K562 (cell line): Measurements from ENCODE around the gene NR6A1. TPM values are rescaled to one million over a fixed set of nuclear protein-coding genes. Genes with fewer than 3 reads are reported as not detected.

Experiments
- ATAC-seq: fragments of 200-7000 bp; cut with Tn5 transposase; 3 replicates; pipeline ENCODE4 v1.9.1; 2020; ENCODE audit warnings: moderate library complexity
- BruUV-seq: library from RNA; stranded (reverse); fragments of 400-500 nt; replicated peaks from 2 replicates; lab custom pipeline; 2021; lab: Mats Ljungman, UMichigan
- CTCF ChIA-PET: fragments of 300-600 bp; formaldehyde crosslinking; extraction: SDS; loops from one replicate; lab custom pipeline; 2021; ENCODE audit warnings: low intra/inter-chr PET ratio; lab: Yijun Ruan, JAX
- POLR2A ChIA-PET: fragments of 300-600, 350-650 bp; sonication (Branson Sonifier 250); formaldehyde crosslinking; extraction: SDS; loops from one replicate; lab custom pipeline; 2021; ENCODE audit warnings: antibody characterized with exemption, inconsistent platforms; lab: Yijun Ruan, JAX
- DNase-seq, 4 experiments: peaks; one replicate each; pipeline versions ENCODE4 v3.0.0 to v3.0.0-alpha.2; 2011 to 2018; ENCODE audit warnings: low spot score in 3 of 4, mixed read lengths in 3 of 4; ENCODE audit errors: extremely low read depth in 1 of 4
- FAIRE-seq: peaks from 2 replicates; lab custom pipeline; 2011; peaks lifted over from hg19 to GRCh38; lab: Jason Lieb, UNC
- H2AFZ ChIP-seq: 2 replicates; pipeline ENCODE4 v1.6.0; 2011; ENCODE audit warnings: low read depth, low read length, control low read depth, inconsistent platforms
- H3K27ac ChIP-seq: fragments of 200-600 bp; 3 replicates; pipeline ENCODE4 v1.8.0; 2011; ENCODE audit warnings: low read depth, mild to moderate bottlenecking, control low read depth, inconsistent platforms, low read length, moderate library complexity, mixed read lengths; ENCODE audit errors: extremely low read depth
- H3K27me3 ChIP-seq, 2 experiments: fragments of 300-600 bp in 1 of 2; 2 replicates in 1 of 2; 3 replicates in 1 of 2; pipeline versions ENCODE4 v1.6.0 to v1.8.0; 2011; ENCODE audit warnings: inconsistent platforms in 2 of 2, low read length in 2 of 2, mild to moderate bottlenecking in 1 of 2, mixed read lengths in 1 of 2, moderate library complexity in 1 of 2; ENCODE audit not compliant: control insufficient read depth in 2 of 2, insufficient read depth in 2 of 2
- H3K36me3 ChIP-seq: fragments of 300-600 bp; 3 replicates; pipeline ENCODE4 v1.8.0; 2011; ENCODE audit warnings: mild to moderate bottlenecking, low read length, inconsistent platforms; ENCODE audit not compliant: control insufficient read depth, insufficient read depth
- H3K4me1 ChIP-seq, 2 experiments: fragments of 200-600 bp in 1 of 2; replicated peaks in 1 of 2; 2 replicates in 1 of 2; 3 replicates in 1 of 2; pipeline versions ENCODE4 v1.5.1 to v1.8.0; 2011; ENCODE audit warnings: inconsistent platforms in 2 of 2, low read length in 2 of 2, mild to moderate bottlenecking in 1 of 2, mixed read lengths in 1 of 2, moderate library complexity in 1 of 2; ENCODE audit not compliant: control insufficient read depth in 2 of 2, insufficient read depth in 2 of 2
- H3K4me2 ChIP-seq: 2 replicates; pipeline ENCODE4 v1.6.1; 2011; ENCODE audit warnings: low read length, control low read depth, inconsistent platforms, mixed read lengths; ENCODE audit not compliant: insufficient read depth
- H3K4me3 ChIP-seq: fragments of 200-600 bp; sonication (generic), shearing (Covaris generic); 2 replicates; pipeline ENCODE4 v1.5.1; 2016; ENCODE audit warnings: control low read depth, inconsistent platforms
- H3K79me2 ChIP-seq: fragments of 200-600 bp; 3 replicates; pipeline ENCODE4 v1.8.0; 2011; ENCODE audit warnings: low read length, inconsistent platforms; ENCODE audit not compliant: control insufficient read depth, insufficient read depth
- H3K9ac ChIP-seq, 2 experiments: 2 replicates each; pipeline versions ENCODE4 v1.6.0 to v1.6.1; 2011; ENCODE audit warnings: low read depth in 2 of 2, low read length in 2 of 2, control low read depth in 1 of 2, inconsistent platforms in 1 of 2, mild to moderate bottlenecking in 1 of 2, mixed read lengths in 1 of 2; ENCODE audit not compliant: insufficient read depth in 1 of 2
- H3K9me1 ChIP-seq: one replicate; pipeline ENCODE4 v1.6.0; 2011; ENCODE audit warnings: inconsistent platforms, mild to moderate bottlenecking, low read length, moderate library complexity; ENCODE audit not compliant: control insufficient read depth, insufficient read depth
- H3K9me3 ChIP-seq: replicated peaks from 2 replicates; pipeline ENCODE4 v1.5.1; 2011; ENCODE audit warnings: low read depth, low read length, inconsistent platforms; ENCODE audit not compliant: control insufficient read depth, insufficient read depth
- H4K20me1 ChIP-seq: replicated peaks from 2 replicates; pipeline ENCODE4 v1.6.1; 2011; ENCODE audit warnings: low read length, inconsistent platforms, mixed read lengths; ENCODE audit not compliant: control insufficient read depth, insufficient read depth
- ARHGAP35 ChIP-seq: fragments of 450-650 bp; IDR thresholded peaks from 2 replicates; pipeline ENCODE4 v1.6.1; 2018; ENCODE audit not compliant: partially characterized antibody
- BDP1 ChIP-seq: IDR thresholded peaks from 3 replicates; pipeline ENCODE4 v1.6.1; 2011; ENCODE audit not compliant: insufficient read length, insufficient read depth
- E2F3 ChIP-seq: fragments of 250-450 bp; sonication (Bioruptor Pico); IDR thresholded peaks from 2 replicates; pipeline ENCODE4 v1.4.0; 2020; ENCODE audit warnings: mild to moderate bottlenecking
- E2F4 ChIP-seq: sonication (generic); formaldehyde crosslinking; IDR thresholded peaks from 2 replicates; pipeline ENCODE4 v1.8.0; 2022; ENCODE audit warnings: mild to moderate bottlenecking, low read depth, missing genetic modification reagents
- EP300 ChIP-seq: IDR thresholded peaks from 2 replicates; pipeline ENCODE4 v1.6.1; 2012; ENCODE audit warnings: low read length, improper control_type of control experiment
- GTF2A2 ChIP-seq: IDR thresholded peaks from 2 replicates; pipeline ENCODE4 v1.6.1; 2016; ENCODE audit warnings: mild to moderate bottlenecking, missing genetic modification characterization, missing compliant biosample characterization
- HDAC8 ChIP-seq: fragments of 450-650 bp; IDR thresholded peaks from 2 replicates; pipeline ENCODE4 v1.6.1; 2016; ENCODE audit warnings: mild to moderate bottlenecking, missing genetic modification characterization, moderate library complexity, missing compliant biosample characterization
- MTF1 ChIP-seq: fragments of 250-450 bp; sonication (Bioruptor Pico); IDR thresholded peaks from 2 replicates; pipeline ENCODE4 v1.9.0; 2021; ENCODE audit warnings: moderate library complexity, mild to moderate bottlenecking, inconsistent platforms, borderline replicate concordance
- NONO ChIP-seq, 2 experiments: fragments of 200-400 bp in 1 of 2; fragments of 450-650 bp in 1 of 2; formaldehyde crosslinking in 1 of 2; IDR thresholded peaks; 2 replicates each; pipeline ENCODE4 v1.6.1; 2017; ENCODE audit warnings: low read depth in 2 of 2, mild to moderate bottlenecking in 2 of 2, moderate library complexity in 2 of 2, low read length in 1 of 2
- RBM39 ChIP-seq: fragments of 200-400 bp; formaldehyde crosslinking; optimal IDR thresholded peaks from 2 replicates; pipeline ENCODE3; 2018; ENCODE audit warnings: low read depth, low read length
- TAL1 ChIP-seq: fragments of 450-650 bp; IDR thresholded peaks from 2 replicates; pipeline ENCODE4 v1.6.1; 2016; ENCODE audit warnings: mild to moderate bottlenecking
- TRIM24 ChIP-seq, 2 experiments: fragments of 450-650 bp; IDR thresholded peaks; 2 replicates each; pipeline ENCODE4 v1.6.1; 2016
- ZBTB9 ChIP-seq: fragments of 450-650 bp; formaldehyde crosslinking; IDR thresholded peaks from 2 replicates; pipeline ENCODE4 v1.4.0; 2020; ENCODE audit warnings: mild to moderate bottlenecking, moderate library complexity
- ZNF584 ChIP-seq: fragments of 200-800 bp; sonication (Bioruptor generic); IDR thresholded peaks from 2 replicates; pipeline ENCODE4 v1.6.1; 2016; ENCODE audit warnings: low read depth, mild to moderate bottlenecking, missing genetic modification characterization, missing compliant biosample characterization
- ZNF707 ChIP-seq: fragments of 250-450 bp; sonication (Bioruptor Pico); conservative IDR thresholded peaks from 2 replicates; pipeline ENCODE4 v1.8.0; 2022; ENCODE audit warnings: inconsistent platforms, mild to moderate bottlenecking, moderate library complexity
- ZNF75A ChIP-seq: fragments of 450-650 bp; formaldehyde crosslinking; IDR thresholded peaks from 2 replicates; pipeline ENCODE4 v1.4.0; 2020; ENCODE audit warnings: mild to moderate bottlenecking
- whole genome bisulfite sequencing: fragments of 100-300 bp; shearing (Covaris generic); methylation state at CpG from one replicate; pipeline ENCODE4 v1.1.6; 2016; ENCODE audit warnings: low coverage, mixed read lengths; ENCODE audit not compliant: insufficient coverage; ENCODE audit errors: missing lambda C conversion rate; 5-methylcytosine and 5-hydroxymethylcytosine counted together
- in situ Hi-C: fragments of 300-500 bp; cut with MboI; formaldehyde crosslinking; loops from 4 replicates; pipeline ENCODE4 v1.15.0; 2018; ENCODE audit warnings: inconsistent platforms, mixed read lengths
- intact Hi-C: fragments of 100-400 bp; cut with micrococcal nuclease; formaldehyde crosslinking; loops from 2 replicates; pipeline ENCODE4 v1.14.2; 2022
- polyA plus RNA-seq, 8 experiments: library from polyadenylated mRNA; depleted of rRNA in 4 of 8; stranded (reverse) in 5 of 8; unstranded in 3 of 8; fragments of >200 nt; fragmentation: Nextera tagmentation in 2 of 8; fragmentation: Illumina TruSeq in 1 of 8; extraction: Ambion mirVana in 2 of 8; extraction: Trizol in 1 of 8; gene quantifications; 2 replicates each; pipeline versions ENCODE4 v1.2.1 to v1.2.3, GENCODE V29; 2011 to 2014; ENCODE audit warnings: inconsistent platforms in 1 of 8, missing spikeins in 1 of 8
- total RNA-seq, 7 experiments: library from RNA; depleted of rRNA in 6 of 7; stranded (reverse); fragments of >200 nt in 6 of 7; fragmentation: Illumina TruSeq in 2 of 7; extraction: Trizol in 2 of 7; gene quantifications; 2 replicates each; pipeline versions ENCODE4 v1.2.1 to v1.2.3, GENCODE V29; 2011 to 2021; ENCODE audit warnings: low replicate concordance in 1 of 7
- TF ChIP-seq, protein P1 (sequence below): fragments of 450-650 bp; IDR thresholded peaks from 2 replicates; pipeline ENCODE4 v1.6.1; 2017; ENCODE audit warnings: antibody characterized with exemption, mild to moderate bottlenecking

NR6A1 gene
- total and polyA plus RNA-seq, 9 of the 15 experiments (the other 6 are each of a cell fraction or from before 2014, with no cell fraction given): 9.7 to 55.4 (median 28.3) TPM

GRCh38 chr9:124486778-124487259, 284.3 kb downstream of the NR6A1 start:
- BruUV-seq: no TSS peak
- Histone ChIP-seq H3K9ac (no peak overlapping the region), H3K9me3 (no peaks in the 10 kb centered on the region), H3K4me1 (peaks cover 0 to 31% of the 10 kb centered on the region in 2 experiments; a peak in 2 of 5 replicates), H3K79me2 (no peaks in the 10 kb centered on the region), H3K36me3 (no peaks in the 10 kb centered on the region), H3K4me3 (no peak overlapping the region), H4K20me1 (peaks cover 21% of the 10 kb centered on the region; the same call in 1 of the 2 replicates), H3K27ac (no peak overlapping the region), H3K4me2 (no peak overlapping the region), H3K27me3 (peaks cover 33 to 77% of the 10 kb centered on the region in 2 experiments), H2AFZ (no peak overlapping the region), H3K9me1 (no peaks in the 10 kb centered on the region)
- ChIA-PET CTCF (no interaction called here), POLR2A (interaction anchor here (0.6 kb wide), 1 partner anchor 32 kb away, joined by 3 read pairs; no protein-coding TSS in a partner anchor)
- WGBS: under 1% methylated on average over 13 of the region's 17 CpGs
- in situ Hi-C loops (no loop called here), intact Hi-C loops (no loop called here)
- ATAC-seq (no peak), FAIRE-seq (no peak), DNase-seq (no peak)
- TF ChIP-seq RBM39 (no peak), E2F4 (CRISPR knock-in tag) (no peak), EP300 (no peak), MTF1 (no peak), ZBTB9 (CRISPR knock-in tag) (no peak), ZNF707 (CRISPR knock-in tag) (no peak), BDP1 (no peak), TAL1 (no peak), ZNF75A (CRISPR knock-in tag) (no peak), E2F3 (CRISPR knock-in tag) (no peak), HDAC8 (no peak), ARHGAP35 (no peak), NONO (IDR thresholded peaks at IDR 0.05; ENCODE audit: low read depth in 2 of 2, low read length in 1 of 2) (no peak), TRIM24 (IDR thresholded peaks at IDR 0.05) (no peak), ZNF584 (CRISPR knock-in tag) (no peak), GTF2A2 (tag) (no peak)
- TF ChIP-seq, protein P1, sequence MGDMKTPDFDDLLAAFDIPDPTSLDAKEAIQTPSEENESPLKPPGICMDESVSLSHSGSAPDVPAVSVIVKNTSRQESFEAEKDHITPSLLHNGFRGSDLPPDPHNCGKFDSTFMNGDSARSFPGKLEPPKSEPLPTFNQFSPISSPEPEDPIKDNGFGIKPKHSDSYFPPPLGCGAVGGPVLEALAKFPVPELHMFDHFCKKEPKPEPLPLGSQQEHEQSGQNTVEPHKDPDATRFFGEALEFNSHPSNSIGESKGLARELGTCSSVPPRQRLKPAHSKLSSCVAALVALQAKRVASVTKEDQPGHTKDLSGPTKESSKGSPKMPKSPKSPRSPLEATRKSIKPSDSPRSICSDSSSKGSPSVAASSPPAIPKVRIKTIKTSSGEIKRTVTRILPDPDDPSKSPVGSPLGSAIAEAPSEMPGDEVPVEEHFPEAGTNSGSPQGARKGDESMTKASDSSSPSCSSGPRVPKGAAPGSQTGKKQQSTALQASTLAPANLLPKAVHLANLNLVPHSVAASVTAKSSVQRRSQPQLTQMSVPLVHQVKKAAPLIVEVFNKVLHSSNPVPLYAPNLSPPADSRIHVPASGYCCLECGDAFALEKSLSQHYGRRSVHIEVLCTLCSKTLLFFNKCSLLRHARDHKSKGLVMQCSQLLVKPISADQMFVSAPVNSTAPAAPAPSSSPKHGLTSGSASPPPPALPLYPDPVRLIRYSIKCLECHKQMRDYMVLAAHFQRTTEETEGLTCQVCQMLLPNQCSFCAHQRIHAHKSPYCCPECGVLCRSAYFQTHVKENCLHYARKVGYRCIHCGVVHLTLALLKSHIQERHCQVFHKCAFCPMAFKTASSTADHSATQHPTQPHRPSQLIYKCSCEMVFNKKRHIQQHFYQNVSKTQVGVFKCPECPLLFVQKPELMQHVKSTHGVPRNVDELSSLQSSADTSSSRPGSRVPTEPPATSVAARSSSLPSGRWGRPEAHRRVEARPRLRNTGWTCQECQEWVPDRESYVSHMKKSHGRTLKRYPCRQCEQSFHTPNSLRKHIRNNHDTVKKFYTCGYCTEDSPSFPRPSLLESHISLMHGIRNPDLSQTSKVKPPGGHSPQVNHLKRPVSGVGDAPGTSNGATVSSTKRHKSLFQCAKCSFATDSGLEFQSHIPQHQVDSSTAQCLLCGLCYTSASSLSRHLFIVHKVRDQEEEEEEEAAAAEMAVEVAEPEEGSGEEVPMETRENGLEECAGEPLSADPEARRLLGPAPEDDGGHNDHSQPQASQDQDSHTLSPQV: no peak
